ENCODE data around the gene TBC1D20. TPM values are rescaled to one million over a fixed set of nuclear protein-coding genes. Genes with fewer than 3 reads are reported as not detected.

TBC1D20 gene
- total and polyA plus RNA-seq, 2 donors from 2014 or later = 19.5 to 26.2 TPM

GRCh38 chr20:469746-470490, 7.6 kb upstream of the TBC1D20 start:
- intact Hi-C loops (cut with DNase I) = no loop called here
- H3K27me3 ChIP-seq (ENCODE audit: control insufficient read depth, insufficient read depth, low read length) = no peaks in the 10 kb centered on the region
- no peaks in the 10 kb centered on the region for H3K9me3 ChIP-seq (ENCODE audit: control insufficient read depth in 2 of 3, insufficient read depth in 1 of 3, low read length in 3 of 3)
- peaks cover 0 to 9% (median 2%) of the 10 kb centered on the region in 3 donors for H3K36me3 ChIP-seq (ENCODE audit: control insufficient read depth in 2 of 3, insufficient read depth in 3 of 3, low read length in 3 of 3)
- FAIRE-seq (no peak), DNase-seq (no peak)
- H3K9ac ChIP-seq (ENCODE audit: low read length in 3 of 3) = no peak overlapping the region
- no peak for TF ChIP-seq CTCF (IDR thresholded peaks at IDR 0.05; ENCODE audit: borderline replicate concordance, extremely low read depth, insufficient read depth)
- no peak overlapping the region for H3K4me3 ChIP-seq (ENCODE audit: low read length in 3 of 3)
- H3K27ac ChIP-seq (ENCODE audit: low read depth in 2 of 2, low read length in 2 of 2) = no peak overlapping the region
- no peaks in the 10 kb centered on the region for H3K4me1 ChIP-seq (ENCODE audit: control insufficient read depth in 2 of 3, insufficient read depth in 2 of 3, low read depth in 1 of 3, low read length in 3 of 3)

- TF ChIP-seq CTCF (IDR thresholded peaks at IDR 0.05; ENCODE audit: borderline replicate concordance, extremely low read depth, insufficient read depth) = no peak
- FAIRE-seq (no peak), DNase-seq (no peak)
- Histone ChIP-seq H3K9me3 (ENCODE audit: control insufficient read depth in 2 of 3, insufficient read depth in 1 of 3, low read length in 3 of 3) (no peaks in the 10 kb centered on the region), H3K27ac (ENCODE audit: low read depth in 2 of 2, low read length in 2 of 2) (no peak overlapping the region), H3K4me1 (ENCODE audit: control insufficient read depth in 2 of 3, insufficient read depth in 2 of 3, low read depth in 1 of 3, low read length in 3 of 3) (peaks cover 0 to 3% (median 2%) of the 10 kb centered on the region in 3 donors), H3K4me3 (ENCODE audit: low read length in 3 of 3) (no peak overlapping the region), H3K27me3 (ENCODE audit: control insufficient read depth, insufficient read depth, low read length) (no peaks in the 10 kb centered on the region), H3K9ac (ENCODE audit: low read length in 3 of 3) (no peak overlapping the region), H3K36me3 (ENCODE audit: control insufficient read depth in 2 of 3, insufficient read depth in 3 of 3, low read length in 3 of 3) (no peaks in the 10 kb centered on the region)
- intact Hi-C loops (cut with DNase I) = no loop called here
Measured at GRCh38 chr20:467755-468154, 5.4 kb upstream of the TBC1D20 start.

GRCh38 chr20:461254-462198, 807 bp downstream of the TBC1D20 start:
- DNase-seq = peak; percentile 59 to 84 (median 72)
- Histone ChIP-seq H3K27me3 (ENCODE audit: control insufficient read depth, insufficient read depth, low read length) (no peaks in the 10 kb centered on the region), H3K9ac (ENCODE audit: low read length in 3 of 3) (peak overlapping the region; percentile 30 to 87 (median 56)), H3K4me3 (ENCODE audit: low read length in 3 of 3) (peak overlapping the region; percentile 58 to 93 (median 65)), H3K4me1 (ENCODE audit: control insufficient read depth in 2 of 3, insufficient read depth in 2 of 3, low read depth in 1 of 3, low read length in 3 of 3) (peaks cover 5 to 10% (median 5%) of the 10 kb centered on the region in 3 donors), H3K27ac (ENCODE audit: low read depth in 2 of 2, low read length in 2 of 2) (peak overlapping the region; percentile 77 to 86), H3K36me3 (ENCODE audit: control insufficient read depth in 2 of 3, insufficient read depth in 3 of 3, low read length in 3 of 3) (no peaks in the 10 kb centered on the region), H3K9me3 (ENCODE audit: control insufficient read depth in 2 of 3, insufficient read depth in 1 of 3, low read length in 3 of 3) (no peaks in the 10 kb centered on the region)
- intact Hi-C loops (cut with DNase I) = no loop called here
- no peak for FAIRE-seq
- TF ChIP-seq CTCF (IDR thresholded peaks at IDR 0.05; ENCODE audit: borderline replicate concordance, extremely low read depth, insufficient read depth) = no peak

All from kidney (tissue), 14 donors.